ENCODE measurements around the gene PLIN4.

DNA sequence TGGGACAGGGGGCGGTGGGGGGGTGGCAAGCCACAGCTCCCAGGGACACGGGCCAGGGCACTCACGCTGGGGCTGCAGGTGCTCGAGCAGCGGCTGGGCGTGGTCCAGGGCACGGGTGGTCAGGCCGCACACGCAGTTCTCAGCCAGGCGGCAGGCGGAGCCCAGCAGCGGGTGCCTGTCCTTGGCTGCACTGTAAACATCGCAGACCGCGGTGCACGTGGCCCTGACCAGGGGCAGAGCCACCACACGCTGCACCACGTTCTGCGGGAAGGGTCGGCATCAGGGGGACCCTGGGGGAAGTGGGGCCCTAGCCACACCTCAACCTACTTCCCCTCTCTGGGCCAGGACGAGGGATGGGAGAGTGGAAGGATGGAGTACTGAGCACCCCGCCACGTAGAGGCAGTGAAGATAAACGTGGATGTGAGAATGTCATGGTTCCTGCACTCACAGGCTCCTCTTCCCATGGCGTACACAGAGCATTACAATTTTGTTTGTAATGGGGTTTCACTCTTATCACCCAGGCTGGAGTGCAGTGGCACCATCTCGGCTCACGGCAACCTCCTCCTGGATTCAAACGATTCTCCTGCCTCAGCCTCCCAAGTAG is 13.4 kb upstream of the PLIN4 start:
- no peak for TF ChIP-seq EZH2 (IDR thresholded peaks at IDR 0.05; ENCODE audit: insufficient read depth, poor library complexity, severe bottlenecking)
- TF ChIP-seq EZH2phosphoT487 (IDR thresholded peaks at IDR 0.05; ENCODE audit: insufficient read depth, low read depth) = no peak
